Stimulated activated CD8-positive, alpha-beta memory T cell treated with anti-CD3 and anti-CD28 coated beads, Interleukin-15, amount 100 ng/mL, for 24 hours (primary cell): ENCODE measurements around the gene HAUS3.

Source experiments
- DNase-seq: peaks from one replicate; pipeline ENCODE4 v3.0.0-alpha.2; 2020; ENCODE audit warnings: low read depth

Gene HAUS3

DNA sequence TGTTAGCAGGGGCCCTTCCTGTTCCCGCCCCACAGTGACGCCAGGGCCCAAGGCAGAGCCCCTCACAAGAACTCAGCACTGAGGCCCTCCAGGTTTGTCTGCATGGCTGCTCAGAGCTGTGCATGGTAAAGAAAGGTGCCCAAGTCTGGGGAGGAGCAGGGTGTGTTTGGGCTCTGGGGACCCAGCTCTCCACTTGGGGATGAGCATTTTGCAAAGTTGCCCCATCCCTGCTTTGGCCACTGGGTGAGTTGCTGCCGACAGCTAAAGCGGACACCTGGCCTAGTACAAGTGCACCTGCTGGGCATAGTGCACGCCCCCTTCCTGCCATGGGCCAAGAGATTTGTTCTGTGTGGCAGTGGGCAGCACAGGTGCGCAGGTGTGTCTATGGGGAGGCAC, 22.0 kb upstream of the HAUS3 start:
- DNase-seq, result no peak

DNA sequence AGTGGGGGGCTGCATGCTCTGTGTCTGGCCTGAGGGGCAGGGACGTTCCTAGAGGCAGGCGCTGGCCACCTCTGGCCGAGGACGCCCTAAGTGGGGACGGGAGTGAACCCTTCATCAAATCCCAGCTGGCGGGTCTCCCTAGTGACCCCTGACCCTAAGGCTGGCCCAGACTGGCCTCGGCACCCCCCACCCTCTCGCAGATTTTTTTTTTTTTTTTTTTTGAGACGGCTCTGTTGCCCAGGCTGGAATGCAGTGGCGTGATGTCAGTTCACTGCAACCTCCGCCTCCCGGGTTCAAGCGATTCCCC, 21.0 kb upstream of the HAUS3 start:
- DNase-seq, result no peak

DNA sequence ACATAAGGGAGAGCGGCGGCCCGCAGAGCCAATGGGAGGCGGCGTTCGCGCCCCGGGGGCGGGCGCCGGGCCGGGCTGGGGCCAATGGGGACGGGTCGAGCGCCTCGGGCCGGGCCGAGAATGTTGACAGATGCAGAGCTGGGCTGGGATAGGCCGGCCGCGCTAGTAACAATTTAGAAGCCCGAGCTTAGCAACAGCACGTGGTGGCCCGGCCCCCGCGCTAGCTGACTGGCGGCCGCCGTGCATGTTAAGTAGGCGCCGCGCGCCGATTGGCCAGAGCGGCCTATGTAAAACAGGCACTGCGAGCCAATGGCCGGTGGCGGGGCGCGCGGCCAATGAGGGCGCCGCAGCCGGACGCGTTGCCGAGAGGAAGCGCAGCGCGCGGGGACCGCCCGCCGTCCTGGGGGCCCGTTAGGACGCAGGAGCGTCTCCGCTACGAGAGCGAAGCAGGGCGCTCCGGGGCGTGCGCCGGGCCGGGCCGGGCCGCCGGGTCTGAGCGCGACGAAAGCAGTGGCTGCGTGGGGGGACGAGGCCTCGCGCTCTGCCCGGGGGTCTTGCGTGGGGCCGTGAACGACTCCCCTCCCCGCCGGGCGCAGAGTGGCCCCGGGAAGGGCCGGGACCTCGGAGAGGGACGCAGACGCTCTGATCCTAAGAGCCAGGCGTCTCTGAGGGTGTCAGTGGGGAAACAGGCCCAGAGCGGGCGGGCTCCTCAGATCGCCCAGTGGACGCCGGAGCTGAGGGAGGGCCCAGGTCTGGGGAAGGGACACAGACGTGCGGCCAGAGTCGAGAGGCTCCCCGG, 20.4 kb upstream of the HAUS3 start:
- peak; percentile 91 for DNase-seq

DNA sequence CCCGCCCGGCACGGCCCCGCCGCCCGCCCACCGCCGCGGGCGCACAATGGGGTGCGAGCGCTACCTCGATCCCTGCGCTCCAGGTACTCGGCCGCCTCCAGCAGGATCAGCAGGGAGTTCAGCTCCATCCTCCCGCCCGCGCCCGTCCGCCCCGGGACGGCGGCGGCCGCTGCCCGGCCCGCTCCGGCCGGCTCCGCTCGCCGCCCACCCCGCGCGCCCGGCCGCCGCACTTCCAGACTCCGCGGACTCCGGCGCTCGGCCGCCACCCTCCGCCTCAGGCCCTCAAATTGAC, 19.9 kb upstream of the HAUS3 start, which contains the start of gene MXD4:
MXD4 (minus strand) TSS at position 257 of the 292 bp plus-strand sequence; CDS start at position 128, 129 bp downstream.
- no peak for DNase-seq

DNA sequence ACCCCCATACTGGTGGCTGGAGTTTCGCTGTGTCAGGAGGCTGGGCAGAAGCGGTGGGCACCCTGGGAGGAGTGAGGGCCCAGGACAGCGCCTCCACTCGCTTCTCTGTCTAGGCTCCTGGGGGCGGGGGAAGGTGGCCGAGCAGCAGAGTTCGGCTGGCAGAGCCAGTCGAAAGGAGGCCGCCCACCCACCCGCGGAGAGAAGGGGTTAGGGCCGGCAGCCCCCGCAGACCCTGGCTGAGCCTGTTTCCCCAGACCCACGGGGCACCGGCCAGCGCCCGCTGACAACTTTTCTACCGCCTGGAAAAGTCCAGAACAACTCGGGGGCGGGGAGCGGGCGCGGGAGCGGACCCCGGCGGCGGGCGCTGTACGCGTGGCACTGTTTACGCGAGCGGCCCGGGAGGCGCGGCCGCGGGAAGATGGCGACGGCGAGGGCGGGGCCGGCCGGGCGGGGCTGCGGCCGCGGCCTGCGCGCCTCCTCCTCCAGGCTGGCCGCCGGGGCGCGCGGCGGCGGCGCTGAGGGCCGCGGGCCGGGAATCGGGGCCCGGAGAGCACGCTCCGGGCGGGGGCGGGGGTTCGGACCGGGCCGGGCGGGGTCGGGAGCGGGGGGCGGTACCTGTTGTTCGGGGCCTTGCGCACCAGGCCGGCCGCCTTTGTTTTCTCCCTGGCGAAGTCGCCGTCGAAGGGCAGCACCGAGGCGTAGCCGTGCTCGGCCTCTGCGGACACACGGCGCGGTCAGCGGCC, 19.4 kb upstream of the HAUS3 start:
- peak; percentile 30 for DNase-seq

DNA sequence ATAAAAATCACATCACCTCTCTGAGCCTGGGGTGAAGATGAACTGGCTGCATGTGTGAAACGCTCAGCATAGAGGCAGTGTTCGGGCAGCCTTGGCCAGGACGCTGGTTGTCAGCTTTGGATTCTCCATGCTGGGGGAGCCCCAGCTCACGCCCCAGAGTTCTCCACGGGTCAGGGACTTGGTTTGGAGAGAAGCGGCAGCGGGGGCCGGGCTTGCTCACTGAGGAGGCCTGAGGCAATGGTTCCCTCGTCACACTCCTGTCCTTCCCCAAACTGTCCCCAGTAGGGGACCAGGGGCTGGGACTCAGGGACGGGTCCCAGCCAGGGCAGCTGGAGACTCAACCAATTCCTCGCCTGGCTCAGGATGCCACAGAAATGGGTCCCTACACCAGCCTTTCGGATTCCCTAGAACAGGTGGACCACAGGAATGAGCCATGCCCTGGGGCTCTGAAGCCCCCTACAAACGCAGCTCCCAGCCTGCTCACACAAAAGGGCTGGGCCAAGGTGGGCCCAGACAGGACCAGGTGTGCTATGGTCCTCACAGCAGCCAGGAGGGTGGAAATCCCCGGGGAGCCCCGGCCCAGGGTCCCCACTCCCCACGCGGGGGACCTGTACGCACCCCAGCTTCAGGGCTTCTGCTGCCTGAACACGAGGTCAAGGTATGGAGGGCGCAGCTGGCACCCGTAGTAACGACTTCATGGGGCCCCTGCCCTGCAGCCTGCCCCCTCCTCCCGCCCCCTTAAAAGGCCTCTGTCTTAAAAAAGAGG, 18.6 kb upstream of the HAUS3 start:
- no peak for DNase-seq

DNA sequence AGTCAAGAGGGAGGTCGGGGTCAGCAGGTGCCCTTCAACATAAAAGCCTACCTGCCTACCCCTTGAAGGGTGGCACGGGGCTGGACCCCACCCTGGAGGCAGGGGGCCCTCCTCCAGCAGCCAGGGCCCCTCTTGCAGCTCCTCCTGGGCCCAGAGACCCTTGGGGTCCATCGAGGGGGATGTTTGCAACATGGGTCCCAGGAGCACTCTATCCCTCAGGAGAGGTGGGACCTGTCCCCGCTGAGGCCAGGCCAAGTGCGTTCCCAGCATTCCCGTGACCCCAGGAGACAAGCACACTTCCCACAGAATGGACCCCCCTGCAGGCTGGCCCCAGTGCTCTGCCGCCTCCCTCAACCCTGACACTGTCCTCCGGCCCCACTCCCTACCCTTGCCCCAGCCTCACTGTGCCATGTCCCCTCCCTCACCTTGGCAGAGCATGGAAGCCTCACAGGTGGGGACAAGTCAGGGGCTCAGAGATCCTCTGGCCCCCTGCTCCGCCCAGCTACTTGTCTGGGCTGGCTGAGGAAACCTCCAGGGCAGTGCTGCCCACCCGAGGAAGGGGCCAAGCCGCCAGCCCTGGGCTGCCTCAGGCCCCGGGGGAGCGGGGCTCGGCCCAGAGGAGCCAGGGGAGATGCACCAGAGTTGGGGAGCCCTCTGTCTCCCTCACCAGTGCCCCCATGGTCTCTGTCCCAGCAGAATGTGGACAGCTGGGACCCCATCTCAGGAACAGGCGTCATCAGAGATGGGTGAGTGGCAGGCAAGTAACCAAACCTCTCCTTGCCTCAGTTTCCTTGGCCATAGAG, 17.8 kb upstream of the HAUS3 start:
- no peak for DNase-seq

DNA sequence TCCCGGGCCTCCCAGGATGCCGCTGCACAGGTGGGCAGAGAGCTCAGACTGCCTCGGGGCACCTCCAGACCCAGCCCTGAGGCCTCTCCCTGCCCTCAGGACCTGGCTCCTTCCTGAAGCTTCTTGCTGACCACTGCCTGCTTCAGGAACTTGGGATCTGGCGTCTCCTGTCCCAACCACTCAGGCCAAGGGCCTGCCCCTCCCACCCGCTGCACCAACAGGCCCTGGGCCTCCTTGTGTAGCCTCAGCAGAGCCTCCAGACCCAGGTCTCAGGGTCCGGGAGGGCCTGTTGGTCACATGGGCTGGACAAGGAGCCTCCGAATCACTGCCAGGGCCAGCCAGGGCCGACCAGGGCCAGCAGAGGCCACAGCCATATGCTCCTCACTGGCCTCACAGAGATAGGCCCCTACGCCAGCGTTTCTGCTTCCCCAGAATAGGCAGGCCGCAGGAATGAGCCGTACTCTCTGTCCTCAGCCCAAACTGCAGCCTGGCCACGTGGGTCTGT, 17.2 kb upstream of the HAUS3 start:
- no peak for DNase-seq

DNA sequence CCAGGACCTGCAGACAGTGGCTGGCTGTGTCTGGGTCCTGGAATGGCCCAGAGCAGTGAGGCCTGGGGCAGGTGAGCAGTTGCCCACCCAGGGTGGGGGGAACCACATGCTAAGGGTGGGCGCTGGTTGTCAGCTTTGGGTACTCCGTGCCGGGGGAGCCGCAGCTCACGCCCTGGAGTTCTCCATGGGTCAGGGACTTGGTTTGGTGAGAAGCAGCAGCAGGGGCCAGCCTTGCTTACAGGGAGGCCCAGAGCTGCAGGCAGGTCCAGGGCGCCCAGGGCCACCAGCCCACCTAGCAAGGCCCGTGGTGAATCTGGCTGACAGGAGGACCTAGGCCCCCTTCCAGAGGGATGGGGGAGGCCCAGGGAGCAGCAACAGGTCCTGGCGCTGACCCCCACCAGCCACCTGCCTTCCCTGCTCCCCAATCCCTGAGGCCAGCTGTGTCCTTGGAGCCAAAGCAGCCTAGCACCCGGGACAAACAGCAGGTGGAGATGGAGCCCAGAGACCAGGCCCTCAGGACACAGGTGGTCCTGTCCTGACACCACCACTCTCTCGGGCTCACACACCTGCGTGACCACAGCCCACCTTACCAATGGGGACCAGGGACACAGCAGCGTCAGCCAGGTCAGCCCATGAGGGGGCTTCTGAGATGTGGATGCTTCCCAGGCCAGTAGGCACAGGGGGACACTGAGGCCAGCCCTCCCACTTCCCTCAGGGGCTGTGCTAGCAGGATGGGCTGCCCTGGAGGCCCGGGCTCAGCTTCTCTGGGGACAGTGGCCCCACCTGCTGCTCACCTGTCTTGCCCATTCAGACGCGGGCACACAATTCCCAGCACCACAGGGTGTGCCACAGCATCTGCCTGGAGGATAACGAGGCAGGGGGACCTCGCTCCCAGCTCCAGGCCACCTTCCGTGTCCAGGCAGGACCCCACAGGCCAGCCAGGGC, 16.4 kb upstream of the HAUS3 start:
- no peak for DNase-seq

DNA sequence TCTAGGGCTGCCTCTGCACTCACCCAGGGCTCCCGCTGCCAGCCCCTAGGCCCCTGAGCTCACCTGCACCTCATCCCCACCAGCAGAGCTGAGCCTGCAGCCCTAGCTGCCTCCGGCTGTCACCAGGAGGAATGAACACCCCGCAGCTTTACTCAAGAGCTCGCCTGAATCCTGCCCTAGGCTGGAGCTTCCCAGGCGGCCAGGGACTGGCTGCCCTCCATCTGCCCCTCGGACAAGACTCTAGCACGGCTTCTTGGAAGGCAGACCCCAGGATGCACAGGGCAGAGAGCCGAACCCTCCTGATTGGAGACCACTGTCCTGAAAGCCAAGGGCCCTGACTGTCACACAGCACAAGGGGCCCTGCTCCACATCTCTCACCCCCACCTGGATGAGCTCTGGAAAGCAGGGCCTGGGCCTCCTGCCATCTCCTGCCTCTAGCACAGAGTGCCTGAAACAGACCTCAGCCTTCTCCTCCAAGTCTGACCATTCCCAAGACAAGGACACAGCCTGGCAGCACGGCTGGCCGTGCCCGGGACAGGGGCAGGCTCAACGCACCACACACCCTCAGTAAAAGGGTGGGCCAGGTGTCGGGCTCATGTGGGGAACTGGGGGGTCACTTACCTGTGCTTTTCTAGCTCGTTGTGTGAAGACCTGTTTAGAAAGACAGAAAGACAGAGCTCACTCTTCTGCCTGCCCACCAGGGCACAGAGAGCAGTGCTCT, 15.6 kb upstream of the HAUS3 start:
- DNase-seq, result no peak

DNA sequence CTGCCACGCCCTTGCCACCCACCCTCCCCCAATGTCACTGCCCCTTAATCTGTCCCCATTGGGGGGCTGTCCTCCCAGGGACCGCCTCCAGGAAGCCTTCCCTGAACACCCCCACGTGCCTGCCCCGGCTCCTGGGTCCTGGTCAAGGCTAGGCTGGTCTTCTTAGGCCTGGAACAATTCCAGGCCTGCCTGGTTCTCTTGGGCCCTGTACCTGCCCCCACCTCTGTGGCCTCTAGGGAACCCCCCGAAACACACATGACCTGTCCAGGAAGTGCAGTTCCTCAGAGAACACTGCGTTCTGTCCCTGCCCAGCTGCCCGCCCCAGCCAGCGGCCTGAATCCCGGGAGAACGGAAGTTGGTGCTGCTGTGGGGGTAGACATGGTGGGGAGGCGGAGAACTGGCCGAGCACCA, 14.9 kb upstream of the HAUS3 start:
- no peak for DNase-seq

DNA sequence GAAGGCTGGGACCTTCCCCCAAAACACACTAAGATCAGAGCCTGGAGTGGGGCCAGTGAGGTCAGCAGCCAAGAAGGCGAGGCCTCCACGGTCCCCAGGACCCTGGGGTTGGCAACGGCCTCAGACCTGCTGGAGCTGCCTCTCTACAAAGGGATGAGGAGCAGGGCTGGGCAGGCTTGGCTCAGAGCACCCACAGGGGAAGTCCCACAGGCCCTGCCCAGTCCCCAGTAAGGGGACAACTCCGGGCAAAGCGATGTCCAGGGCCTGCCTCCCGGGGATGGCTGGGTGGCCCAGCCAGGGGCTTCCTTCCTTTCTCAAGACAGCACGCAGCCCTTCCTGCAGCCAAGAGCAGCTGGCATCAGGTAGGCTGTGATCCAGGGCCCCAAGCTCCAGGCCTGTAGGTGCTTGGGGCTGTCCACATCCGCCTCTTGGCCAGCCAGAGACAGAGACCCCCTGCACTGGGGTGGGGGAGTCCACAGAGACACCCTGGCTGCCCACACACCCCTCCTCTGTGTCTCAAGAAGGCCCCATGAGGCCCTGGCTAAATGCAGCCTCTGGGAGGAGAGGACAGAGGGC, 14.3 kb upstream of the HAUS3 start:
- DNase-seq, result no peak

DNA sequence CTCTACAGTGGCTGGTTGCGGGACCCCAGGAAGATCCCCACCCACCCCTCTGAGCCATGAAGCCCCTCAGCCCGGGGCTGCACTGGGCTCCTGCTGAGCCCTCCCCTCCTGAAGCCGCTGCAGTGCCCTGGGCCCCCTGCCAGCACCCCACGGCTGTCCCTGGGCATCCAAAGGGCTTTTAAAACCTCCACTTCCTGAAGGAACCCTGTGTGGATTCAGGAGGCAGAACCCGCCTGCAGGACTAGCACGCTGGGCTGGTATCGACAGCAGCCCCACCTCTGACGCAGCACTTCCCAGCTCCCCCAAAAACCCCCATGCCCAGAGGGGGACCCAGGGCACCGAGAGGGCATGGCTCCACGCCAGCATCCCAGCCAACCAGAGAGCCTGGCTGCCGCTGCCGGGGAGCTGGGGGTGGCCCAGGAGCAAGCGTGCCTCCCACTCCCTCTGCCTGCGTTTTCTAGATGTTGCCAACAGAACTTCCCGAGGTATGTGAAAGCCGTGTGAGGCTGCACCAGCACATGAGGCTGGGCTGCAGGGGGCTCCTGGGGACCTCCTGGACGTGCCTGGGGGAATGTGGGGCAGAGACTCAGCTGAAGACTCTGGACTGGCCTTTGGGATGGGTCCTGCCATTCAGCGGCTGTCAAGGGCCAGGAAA, 13.7 kb upstream of the HAUS3 start:
- no peak for DNase-seq

DNA sequence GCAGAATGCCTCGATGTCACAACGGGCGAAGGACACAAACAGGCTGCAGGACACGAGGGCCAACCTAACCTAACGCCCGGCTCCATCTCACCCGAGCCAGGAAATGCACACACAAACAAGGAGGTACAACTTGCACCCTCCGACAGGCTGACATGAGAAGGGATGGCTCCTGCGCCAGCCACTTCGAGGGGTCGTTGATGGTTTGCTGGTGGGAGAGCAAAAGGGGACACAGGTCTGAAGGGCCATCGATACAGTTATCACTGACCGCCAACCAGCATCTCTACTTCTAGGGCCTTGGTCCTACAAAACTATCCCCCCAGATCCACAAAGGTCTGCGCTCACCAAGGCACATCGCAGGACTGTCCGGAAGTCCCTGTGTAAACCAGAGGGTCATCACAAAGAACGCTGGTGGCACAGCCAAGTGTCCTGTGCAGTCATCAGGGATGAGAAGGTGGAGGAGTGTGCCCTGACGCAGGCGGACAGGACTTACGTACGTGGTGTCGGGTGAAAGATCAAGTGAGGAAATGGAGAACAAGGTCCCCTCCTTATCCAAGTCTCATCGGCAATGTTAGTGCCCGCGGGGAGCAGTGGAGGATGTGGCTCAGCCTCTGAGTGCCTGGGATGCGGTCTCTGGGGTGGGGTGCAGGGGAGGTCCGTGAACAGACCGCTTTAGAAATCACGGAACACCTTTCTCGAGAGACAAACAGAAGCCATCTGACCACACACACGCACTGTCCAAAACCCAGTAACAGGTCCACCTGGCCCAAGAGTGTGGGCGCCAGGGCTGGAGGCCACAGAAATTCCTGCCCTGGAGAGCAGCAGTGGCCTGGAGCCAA, 13.0 kb upstream of the HAUS3 start:
- no peak for DNase-seq

DNA sequence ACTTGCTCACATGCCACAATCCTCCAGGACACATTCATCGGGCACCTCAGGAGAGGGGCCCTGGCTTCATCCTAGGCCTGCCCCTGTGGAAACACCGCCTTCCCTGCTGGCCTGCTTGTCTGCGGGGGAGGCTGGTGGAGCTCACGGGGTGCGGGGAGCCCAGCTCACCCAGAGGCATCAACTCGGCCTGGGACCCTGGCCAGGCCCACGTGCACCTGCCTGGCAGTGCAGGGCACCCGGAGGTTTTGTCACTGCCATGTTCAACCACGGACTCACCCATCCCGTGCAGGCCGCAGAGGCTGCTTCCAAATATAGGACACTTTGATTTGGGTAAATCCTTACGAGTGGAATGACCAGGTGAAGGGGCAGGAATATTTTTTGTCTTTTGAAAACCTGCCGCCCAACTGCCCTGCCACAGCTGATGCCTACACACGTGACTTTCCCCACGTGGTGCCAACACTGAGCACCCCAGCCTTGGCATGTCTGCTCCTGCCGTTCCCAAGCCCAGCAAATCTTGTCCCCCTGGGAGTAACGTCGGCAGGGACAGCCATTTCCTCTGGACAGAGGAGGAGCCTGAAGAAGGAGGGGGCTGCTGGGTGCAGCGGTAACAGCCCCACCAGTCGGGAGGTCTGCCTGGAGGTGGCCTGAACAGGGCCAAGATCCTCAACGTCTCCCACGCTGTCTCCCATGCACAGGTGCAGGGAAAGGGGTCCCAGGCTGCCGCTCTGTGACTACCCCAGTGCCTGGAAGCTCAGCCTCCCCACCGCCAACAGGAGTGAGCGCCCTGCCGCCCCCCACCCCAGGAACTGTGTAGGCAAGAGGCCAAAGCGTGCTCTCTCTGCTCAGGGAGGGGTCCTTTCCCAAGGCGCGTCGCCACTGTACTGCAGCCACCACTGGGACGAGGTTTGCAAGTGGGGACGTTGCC, 11.5 kb upstream of the HAUS3 start:
- DNase-seq, result no peak

DNA sequence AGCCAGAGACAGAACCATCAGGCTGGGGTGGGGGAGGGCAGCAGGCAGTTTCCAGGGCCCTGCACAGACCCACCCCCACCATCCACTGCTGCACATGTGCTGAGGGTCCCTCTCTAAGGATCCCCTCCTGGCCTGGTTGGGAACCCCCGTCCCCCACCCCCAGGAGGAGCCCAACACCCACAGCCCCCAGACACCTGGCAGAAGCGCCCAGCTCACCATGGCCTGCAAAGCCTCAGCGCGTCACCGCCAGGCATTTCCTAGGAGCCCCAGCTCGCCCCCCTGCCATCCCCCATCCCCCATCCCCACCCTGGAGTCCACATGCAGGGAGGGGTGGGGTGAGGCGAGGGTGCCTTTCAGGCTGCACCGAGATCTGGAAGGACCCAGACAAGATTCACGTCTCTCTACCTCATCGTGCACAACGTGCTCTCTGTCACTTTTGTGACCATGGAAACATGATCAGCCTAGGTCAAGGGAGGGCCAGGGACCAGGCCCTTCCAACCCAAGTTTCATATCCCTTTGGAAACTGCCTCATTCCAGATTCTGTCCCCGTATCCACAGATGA, 10.7 kb upstream of the HAUS3 start:
- DNase-seq, result no peak
